NCI-H187 (cell line): ENCODE data around the gene SLC5A11.
"Not testable (repeated sequence)": the region's sequence is repeated elsewhere in the genome, so short reads cannot be mapped to it uniquely, and the experiment has no call there.

Experiments used
- DNase-seq, 2 experiments: peaks; one replicate each; lab custom pipeline; 2025; lab: John Stamatoyannopoulos, UW

SLC5A11 gene, protein sequence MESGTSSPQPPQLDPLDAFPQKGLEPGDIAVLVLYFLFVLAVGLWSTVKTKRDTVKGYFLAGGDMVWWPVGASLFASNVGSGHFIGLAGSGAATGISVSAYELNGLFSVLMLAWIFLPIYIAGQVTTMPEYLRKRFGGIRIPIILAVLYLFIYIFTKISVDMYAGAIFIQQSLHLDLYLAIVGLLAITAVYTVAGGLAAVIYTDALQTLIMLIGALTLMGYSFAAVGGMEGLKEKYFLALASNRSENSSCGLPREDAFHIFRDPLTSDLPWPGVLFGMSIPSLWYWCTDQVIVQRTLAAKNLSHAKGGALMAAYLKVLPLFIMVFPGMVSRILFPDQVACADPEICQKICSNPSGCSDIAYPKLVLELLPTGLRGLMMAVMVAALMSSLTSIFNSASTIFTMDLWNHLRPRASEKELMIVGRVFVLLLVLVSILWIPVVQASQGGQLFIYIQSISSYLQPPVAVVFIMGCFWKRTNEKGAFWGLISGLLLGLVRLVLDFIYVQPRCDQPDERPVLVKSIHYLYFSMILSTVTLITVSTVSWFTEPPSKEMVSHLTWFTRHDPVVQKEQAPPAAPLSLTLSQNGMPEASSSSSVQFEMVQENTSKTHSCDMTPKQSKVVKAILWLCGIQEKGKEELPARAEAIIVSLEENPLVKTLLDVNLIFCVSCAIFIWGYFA

DNA sequence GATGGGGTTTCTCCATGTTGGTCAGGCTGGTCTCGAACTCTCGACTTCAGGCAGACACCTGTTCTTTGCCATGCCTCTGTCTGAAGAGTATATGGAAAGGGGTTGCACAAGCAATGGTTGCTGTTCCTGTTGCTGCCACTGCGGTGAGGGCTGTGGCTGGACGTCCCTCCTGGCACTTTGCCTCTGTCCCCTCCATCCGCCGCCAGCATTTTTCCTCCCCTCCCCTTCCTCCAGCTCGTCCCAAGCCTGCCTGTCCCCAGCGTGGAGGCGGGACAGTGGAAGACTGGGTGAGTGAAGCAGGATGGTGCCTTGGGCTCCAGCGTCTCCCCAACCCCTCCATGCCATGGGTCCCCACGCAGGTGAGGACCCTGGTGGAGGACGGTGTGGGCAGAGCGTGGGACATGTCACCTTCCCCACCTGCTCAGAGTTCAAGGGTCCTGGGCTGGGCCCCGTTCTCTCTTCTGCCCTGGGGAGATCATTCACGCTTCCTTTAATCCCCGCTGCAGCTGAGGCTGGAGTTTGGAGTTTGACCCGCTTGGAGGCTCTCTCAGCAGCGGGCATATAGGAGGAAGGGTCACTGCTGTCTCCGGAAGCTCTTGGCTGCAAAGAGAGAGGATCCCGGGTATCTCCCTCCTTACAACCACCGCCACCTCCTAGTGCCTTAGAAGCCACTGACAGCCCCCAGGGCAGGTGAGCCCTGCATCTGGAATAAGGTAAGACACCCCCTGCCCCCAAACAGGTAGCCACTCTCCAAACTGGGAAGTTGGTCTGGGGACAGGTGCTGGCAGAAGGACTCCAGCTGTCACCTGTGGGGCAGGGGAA is at the start of gene SLC5A11:
TSS of gene SLC5A11 (plus strand) at position 238 of the 822 bp plus-strand sequence. CDS start 12,681 bp downstream, outside the sequence.
- no peak for DNase-seq

DNA sequence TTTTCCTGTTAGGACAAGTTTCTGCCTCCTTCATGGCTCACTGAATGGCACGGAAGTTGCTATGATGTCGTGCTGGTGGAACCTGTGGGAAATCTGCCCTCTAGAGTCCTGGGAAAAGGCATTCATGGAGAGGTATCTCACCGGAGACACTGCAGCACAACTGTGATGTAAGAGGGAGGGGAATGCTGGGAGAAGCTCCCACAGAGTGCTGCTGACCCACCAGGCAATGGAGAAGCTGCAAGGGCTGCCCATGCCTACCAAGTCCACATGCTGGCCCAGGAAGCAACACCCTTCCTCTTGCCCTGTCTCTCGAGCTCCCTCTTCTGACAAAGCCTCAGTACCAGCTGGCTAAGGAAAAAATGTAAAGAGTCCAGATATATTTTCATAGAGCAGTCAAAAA is 45.2 kb upstream of the SLC5A11 start:
- no peak for DNase-seq

DNA sequence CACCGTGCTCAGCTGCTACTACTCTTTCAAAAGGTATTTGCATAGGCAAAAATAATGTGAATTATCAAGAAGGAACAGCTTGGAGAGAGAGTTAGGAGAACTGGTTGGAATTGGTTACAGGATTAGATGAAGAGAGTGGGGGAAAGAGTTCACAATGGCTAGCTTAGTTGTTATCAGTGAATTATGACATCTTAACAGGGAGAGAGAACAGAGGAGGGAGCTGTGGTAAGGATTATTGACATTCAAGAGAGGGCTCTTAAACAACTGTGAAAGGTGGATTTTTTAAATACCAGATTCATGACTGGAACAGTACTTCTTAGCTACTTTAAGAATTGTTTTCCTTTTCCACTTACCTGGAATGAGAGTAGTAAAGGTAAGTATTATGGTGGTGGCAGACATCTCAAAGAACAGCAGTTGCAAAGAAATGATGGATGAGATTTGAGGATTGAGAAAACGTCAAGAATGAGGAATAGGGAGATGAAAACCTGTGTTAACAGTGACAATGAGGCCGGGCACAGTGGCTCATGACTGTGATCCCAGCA is 43.9 kb upstream of the SLC5A11 start:
- DNase-seq, result no peak

DNA sequence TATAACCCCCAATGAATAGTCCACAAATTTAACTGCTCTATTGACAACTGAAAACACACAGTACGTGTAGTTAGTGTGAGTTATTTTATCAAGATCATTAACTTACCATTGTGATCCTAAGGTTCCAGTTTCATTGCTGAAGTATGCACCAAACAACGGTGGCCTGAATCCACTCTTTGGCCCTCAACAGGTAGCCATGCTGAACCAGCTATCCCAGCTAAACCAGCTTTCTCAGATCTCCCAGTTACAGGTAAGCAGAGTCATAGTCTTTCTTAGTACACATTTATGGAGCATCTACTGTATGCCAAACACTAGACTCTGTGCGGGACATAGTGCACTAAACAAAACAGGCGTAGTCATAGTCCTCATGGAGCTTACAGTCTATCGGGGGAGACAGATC is 40.3 kb upstream of the SLC5A11 start:
- no peak for DNase-seq

DNA sequence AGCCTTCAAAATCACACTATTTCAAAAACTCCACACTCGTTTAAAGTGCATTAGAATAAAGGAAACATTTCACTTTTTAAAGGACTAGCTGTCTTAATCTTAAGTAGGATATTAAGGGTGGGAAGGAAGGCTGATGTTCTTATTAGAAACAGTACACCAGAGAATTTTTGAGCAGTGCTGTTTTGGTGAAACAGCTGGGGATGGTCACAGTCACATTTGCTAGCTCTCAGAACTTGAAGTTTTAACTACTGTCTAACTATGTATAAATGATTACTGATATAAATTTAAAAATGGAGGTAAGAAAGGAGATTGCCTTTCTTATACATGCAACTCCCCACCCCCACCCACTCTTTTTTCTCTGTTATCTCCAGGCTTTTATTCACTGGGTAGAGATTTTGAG is 38.5 kb upstream of the SLC5A11 start:
- no peak for DNase-seq

- no peak for DNase-seq
These were observed 34.6 kb upstream of the SLC5A11 start for GRCh38 chr16:24810951-24811843.

DNA sequence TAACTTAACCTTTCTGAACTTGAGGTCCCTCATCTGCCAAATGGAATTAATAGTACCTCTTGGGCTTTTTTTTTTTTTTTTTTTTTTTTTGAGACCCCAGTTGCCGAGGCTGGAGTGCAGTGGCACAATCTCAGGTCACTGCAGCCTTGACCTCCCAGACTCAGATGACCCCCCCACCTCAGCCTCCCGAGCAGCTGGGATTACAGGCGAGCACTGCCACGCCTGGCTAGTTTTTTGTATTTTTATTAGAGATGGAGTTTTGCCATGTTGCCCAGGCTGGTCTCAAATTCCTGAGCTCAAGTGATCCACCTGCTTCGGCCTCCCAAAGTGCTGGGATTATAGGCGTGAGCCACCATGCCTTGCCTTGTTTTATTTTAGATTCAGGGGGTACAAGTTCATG is 33.0 kb upstream of the SLC5A11 start:
- DNase-seq, result not testable (repeated sequence)

- DNase-seq, result no peak
These were observed 30.7 kb upstream of the SLC5A11 start for GRCh38 chr16:24815021-24815420.

DNA sequence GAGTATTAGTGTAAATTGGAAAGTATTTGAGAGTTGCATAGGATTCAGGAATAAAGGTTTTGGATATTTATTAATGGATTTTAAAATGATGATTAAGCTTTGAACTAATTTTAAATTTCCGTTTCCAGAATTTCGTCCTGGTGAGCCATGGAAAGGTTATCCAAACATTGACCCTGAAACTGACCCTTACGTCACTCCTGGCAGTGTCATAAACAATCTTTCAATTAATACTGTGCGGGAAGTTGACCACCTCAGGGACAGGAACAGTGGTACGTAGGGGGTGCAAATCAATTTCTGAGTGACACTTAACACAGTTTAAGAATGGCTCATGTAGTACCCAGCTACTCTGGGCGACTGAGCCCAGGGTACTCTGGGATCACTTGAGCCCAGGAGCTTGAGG is 29.1 kb upstream of the SLC5A11 start:
- DNase-seq, result no peak

- DNase-seq, result no peak
These were observed 26.2 kb upstream of the SLC5A11 start for GRCh38 chr16:24819462-24820040.

DNA sequence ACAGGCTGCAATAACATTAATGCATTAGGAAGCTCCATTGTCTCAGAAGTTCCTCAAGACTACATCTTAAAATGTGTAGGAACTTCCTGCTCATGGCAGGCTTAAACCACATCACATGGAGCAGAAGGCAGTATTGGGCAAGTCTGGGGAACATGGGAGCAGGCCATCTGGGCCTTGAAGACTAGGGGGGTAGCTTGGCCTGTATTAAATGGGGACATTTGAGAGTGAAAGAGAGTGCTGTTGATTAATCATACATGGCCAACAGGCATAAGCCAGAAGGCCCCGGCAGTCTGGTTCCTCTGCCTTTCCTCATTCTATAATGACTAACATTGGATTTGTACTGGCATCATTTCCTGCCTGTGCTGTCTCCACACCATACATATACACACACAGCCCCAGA is 25.2 kb upstream of the SLC5A11 start:
- DNase-seq, result no peak

GRCh38 chr16:24821129-24821528 is 24.6 kb upstream of the SLC5A11 start:
- DNase-seq, result no peak

DNA sequence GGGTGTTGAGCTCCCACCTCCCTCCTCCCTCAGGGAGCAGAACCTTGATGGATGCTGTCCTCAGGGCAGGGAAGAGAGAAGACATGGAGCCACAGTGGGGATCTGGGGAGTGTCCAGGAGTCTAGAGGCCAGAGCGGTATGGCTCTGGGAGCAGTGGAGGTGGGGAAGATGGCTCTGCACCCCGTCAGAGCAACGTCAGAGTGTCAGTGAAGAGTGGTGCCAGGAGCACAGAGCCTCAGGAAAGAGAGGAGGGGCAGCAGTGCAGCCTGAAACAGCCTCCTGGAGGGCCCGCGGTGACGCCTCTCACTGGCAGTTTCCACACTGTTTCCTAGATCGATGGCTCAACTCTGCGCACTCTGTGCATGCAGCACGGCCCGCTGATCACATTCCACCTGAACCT is 23.2 kb upstream of the SLC5A11 start:
- no peak for DNase-seq

GRCh38 chr16:24822974-24823373 is 22.8 kb upstream of the SLC5A11 start:
- DNase-seq, result no peak

- no peak for DNase-seq
These were observed 20.1 kb upstream of the SLC5A11 start for GRCh38 chr16:24825696-24826095.

GRCh38 chr16:24826096-24826690 is 19.6 kb upstream of the SLC5A11 start:
- DNase-seq, result no peak

GRCh38 chr16:24826817-24827566 is 18.8 kb upstream of the SLC5A11 start:
- no peak for DNase-seq

DNA sequence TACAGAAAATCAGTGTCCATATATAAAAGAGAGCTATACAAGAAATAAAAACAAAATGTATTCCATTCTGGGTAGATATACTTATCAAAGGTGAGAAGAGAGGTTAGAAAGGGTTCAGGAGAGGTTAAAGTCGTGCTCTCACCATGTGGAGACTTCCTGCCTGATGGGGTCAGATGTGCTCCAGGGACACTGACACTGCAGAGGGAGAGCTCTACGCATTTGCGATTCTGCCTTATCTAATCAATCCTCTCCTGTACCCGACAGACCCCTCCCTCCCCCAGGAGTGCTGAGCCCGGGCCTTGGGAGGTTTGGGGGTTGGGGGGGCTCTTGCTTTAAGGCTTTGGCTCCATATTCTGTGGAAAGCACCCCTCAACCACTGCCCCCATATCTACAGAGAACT is 16.6 kb upstream of the SLC5A11 start:
- no peak for DNase-seq

GRCh38 chr16:24833352-24833751 is 12.4 kb upstream of the SLC5A11 start:
- no peak for DNase-seq
